ENCODE results near the gene SYT1.

Gene SYT1

DNA sequence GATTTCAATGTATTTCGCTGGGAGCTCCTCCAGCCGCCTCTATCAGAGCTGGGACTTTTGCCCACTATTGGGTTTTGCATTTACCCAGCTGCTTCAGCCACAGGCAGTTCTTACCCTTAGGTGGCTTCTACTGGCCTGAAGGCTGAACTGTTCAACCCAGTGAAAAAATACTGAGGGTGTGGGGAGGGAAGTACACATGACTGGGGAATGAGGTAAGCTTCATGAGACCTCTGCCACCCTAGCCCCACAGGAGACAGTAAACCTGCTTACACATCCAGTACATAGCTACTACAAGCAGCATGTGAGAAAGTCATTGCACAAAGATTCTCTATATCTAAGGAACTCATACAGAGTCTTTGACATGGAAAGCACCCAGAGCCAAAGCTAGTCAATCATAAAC, 411.1 kb downstream of the SYT1 start:
- no peak for DNase-seq (ENCODE audit: low read depth in 2 of 2, low spot score in 1 of 2)

DNA sequence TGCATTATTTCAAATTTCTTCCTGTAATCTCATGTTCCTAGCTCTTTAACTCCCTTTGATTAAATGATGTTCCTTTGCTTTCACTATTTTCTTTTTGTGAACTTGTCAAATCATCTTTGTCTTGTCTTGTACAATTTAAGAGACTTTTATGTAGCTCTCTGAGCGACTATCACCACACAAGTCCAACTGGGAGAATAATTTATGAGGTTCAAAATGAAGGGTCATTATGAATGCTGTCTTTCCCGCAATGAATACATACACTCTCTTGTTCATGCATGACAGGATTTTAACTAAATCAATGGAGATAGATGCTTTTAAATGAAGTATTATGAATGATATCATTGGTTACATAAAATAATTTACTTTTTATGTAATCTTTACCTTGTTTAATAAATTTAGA, 418.8 kb downstream of the SYT1 start:
- no peak for DNase-seq (ENCODE audit: low read depth in 2 of 2, low spot score in 1 of 2)

DNA sequence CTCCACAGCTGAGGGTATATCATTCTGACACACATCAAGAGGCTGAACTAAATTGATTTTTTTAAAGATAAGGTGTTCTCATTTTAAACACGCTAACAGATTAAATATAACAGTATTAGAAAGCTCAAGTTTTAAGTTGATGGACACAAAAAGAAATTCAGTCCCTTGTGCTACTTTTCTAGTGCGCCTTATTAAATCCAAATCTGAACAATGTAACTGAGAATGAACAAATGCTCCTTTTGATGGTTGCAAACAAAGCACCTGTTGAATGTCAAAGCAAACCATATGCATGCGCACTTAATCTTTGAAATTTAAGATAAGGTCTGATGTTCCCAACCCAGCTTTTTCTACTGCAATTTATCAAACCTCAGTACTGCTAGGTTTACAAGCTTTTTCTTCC, 424.3 kb downstream of the SYT1 start:
- DNase-seq (ENCODE audit: low read depth in 2 of 2, low spot score in 1 of 2): no peak

DNA sequence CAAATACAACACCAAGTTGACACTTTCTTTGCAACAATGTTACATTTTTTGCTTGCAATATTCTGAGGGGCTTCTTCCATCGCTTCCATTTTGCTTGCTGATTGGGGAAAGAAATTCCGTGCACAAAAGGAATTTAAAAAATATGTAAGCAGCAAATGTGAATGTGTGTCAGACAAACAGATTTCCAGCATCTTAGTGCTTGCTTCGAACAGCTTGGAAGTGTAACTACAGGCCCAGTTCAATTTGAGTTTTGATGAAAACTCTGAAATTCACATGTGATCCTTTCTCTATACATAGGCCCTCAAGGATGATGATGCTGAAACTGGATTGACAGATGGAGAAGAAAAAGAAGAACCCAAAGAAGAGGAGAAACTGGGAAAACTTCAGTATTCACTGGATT, 427.1 kb downstream of the SYT1 start:
- DNase-seq (ENCODE audit: low read depth in 2 of 2, low spot score in 1 of 2): no peak

DNA sequence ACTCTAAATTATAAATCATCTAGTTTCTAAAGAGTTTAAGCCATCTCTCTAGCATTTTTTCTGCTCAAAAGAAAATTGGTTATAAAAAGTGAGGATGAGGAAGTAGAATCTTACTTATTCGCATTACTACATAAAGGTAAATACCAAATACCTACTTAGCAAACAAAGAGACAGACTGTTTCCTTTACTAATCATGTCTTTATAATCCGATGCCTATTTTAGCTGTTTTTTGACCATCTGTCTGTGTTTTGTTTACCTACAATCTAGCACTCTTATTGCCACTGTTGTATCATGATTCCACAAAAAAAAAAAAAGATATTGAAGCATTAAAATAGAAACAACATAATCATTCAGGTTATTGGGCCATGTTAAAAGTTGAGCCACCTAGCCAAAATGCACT, 430.0 kb downstream of the SYT1 start:
- no peak for DNase-seq (ENCODE audit: low read depth in 2 of 2, low spot score in 1 of 2)

DNA sequence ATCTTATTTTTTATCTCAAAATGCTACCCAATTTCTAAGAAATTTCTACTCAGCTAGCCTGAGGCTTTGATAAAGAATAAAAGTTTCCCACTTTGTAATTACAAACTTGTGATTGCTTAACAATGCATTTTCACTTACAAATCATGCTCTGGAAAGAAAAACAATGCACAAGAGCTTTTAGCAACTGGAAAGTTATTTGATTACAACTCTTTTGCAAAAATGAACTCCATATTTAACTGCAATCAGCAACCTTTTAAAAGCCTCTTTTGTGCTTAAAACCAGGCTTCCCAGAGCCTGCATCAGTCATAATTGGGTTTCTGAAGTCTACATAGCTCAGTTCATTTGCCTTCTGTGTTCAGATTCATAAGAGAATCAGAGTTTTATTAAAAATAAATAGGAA, 431.0 kb downstream of the SYT1 start:
- DNase-seq (ENCODE audit: low read depth in 2 of 2, low spot score in 1 of 2): no peak

DNA sequence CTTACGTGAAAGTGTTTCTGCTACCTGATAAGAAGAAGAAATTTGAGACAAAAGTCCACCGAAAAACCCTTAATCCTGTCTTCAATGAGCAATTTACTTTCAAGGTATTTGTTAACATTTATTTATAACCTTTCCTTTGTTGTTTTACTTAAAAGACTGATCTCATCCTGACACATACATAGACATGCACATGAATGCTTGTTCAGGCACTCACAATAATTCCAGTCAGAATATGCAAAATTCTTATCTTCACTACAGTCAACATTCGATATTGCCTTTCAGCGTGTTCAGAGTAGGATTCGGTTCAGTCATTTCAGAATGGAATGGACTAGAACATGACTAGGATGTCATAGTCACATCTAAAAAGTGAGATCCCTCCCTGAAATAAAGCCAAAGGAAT, 431.6 kb downstream of the SYT1 start:
- no peak for DNase-seq (ENCODE audit: low read depth in 2 of 2, low spot score in 1 of 2)

DNA sequence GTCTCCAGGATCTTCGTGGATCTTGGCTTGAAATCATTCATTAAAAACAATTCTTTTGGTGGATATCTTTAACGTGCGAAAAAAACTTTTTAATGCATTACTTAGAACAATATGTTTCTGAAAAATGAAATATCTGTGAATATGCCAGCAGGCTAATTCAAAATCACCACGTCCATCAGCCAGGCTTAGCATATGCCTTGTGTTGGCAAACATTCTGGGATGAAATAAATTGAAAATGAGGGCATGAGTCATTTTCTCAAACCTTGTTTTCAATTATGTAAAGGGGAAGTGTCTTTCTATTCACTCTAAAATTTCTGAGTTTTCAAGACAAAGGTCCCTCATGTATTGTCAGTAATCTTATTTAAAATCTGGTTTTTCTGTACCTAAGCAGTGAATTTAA, 432.3 kb downstream of the SYT1 start:
- no peak for DNase-seq (ENCODE audit: low read depth in 2 of 2, low spot score in 1 of 2)

DNA sequence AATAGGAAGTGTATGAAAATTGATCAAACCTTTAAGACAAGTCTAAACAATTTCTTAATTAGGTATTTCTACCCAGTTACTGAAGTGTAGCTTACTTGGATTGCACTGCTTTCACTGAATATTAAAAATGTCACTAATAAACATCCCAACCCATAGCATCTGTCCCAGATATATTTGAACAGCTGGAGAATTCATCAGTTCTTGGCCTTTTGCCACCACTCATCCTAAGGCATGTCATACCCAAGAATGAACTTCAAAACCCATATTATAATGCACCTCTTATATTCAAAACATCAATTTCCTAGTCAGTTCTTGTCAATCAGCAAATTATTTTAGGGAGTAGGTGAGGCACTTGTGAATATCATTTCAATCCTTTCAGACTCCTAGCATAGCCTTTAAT, 433.9 kb downstream of the SYT1 start:
- no peak for DNase-seq (ENCODE audit: low read depth in 2 of 2, low spot score in 1 of 2)

DNA sequence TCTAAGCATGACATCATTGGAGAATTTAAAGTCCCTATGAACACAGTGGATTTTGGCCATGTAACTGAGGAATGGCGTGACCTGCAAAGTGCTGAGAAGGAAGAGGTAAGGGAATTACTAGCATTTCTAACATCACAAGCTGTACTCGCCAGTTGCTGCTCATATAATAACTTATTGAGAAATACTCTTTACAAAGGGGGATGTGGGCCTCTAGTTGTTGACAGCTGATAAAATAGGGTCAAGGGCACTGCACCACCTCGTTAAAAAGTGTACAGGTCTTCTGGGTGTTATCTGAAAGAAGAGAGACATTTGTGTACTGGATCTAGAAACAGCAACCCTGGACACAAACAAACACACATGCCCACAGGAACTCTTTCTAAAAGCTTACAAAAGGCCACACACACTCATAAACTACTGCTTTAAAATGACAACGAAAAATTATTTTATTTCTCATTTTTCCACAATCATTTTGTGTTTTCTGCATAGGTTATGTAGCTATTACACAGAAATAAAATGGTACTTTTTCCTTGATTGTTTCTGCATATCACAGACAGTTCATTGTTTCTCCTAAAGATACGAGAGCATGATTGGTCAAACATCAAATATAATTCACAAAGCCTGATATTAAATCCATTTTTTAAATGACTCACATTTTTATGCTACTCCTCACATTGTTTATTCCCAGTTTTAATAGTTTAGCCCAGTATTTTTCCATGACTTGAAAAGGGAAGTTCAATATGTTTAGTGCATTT, 435.0 kb downstream of the SYT1 start:
- no peak for DNase-seq (ENCODE audit: low read depth in 2 of 2, low spot score in 1 of 2)

DNA sequence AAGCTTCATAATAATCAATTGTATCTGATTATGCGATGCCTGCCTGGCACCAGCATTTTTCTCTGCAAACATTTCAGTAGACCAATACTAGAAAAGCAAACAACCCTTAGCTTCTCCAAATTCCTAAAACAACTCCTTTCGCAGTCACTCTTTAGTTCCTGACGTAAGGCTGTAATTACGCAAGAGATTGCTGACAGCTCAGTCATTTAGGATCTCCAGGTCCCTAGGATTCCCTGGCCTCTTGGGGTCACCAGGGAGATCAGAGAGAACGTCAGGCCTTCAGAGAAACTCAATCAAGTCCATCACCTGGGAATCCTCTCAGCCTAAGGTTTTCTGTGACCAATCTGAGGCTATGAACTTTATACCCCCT, 435.6 kb downstream of the SYT1 start:
- DNase-seq (ENCODE audit: low read depth in 2 of 2, low spot score in 1 of 2): no peak

DNA sequence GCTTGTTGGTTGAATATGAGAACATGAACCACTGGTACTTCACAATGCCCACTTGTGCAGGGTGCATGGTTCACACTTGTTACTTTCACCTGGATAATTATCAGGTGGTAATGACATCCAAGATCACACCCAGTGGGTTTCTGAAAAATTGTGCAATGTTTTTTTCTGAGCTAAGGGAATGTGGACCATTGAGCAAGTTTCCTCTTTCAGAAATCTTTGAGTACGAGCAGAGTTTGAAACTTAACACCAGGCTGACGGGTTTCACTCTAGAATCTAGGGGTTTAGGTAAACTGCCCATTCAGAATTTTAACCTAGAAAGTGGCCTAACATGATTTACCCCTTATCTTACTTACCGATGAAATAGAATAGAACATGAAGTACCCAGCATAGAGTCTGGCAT, 436.6 kb downstream of the SYT1 start:
- no peak for DNase-seq (ENCODE audit: low read depth in 2 of 2, low spot score in 1 of 2)

DNA sequence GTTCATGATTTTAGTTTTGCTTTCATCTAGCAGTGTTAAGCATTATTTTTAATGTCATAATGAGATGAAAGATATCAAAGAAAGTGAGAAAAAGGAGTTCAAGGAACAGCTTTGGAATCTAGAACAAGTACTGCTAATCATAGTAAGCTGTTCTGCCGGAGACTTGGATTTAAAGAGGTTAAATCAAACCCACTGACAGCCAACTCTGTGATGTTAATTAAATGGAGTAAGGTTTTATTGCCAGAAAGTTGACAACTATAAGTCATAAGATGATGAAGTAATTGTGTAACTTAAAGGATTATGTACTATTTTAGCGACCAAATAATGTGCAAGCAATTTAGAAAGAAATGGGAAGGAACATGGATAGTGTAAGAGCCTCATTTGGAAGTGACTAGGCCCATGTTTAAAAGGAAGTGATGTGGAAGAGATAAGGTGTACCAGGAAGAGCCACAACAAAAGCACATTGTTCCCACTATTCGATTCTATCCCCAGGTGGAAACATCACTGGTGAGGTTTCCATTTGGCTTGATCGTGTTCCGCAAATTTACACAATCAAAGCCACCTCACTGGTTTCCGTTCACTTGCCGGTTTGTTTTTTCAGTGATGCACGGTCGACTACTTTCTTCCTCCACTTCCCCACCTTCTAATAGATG, 437.7 kb downstream of the SYT1 start:
- no peak for DNase-seq (ENCODE audit: low read depth in 2 of 2, low spot score in 1 of 2)

DNA sequence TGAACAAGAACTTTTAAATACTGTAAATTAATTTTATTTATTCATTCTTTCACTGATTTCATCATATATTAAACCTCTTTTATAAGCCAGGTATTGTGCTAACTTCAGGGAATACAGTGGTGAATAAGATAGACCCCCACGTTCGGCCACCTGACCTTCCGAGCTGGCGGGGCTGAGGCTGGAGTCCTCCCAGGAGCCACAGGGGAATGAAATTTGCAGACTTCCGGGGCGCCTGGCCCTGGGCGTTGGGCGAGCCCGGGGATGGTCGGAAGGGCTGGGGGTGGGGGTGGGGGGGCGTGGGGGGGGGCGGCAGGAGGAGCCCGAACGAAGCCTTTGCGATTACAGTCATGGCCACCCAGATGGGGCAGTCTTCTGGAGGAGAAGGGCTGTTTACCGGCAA, 442.8 kb downstream of the SYT1 start:
- DNase-seq (ENCODE audit: low read depth in 2 of 2, low spot score in 1 of 2): no peak

DNA sequence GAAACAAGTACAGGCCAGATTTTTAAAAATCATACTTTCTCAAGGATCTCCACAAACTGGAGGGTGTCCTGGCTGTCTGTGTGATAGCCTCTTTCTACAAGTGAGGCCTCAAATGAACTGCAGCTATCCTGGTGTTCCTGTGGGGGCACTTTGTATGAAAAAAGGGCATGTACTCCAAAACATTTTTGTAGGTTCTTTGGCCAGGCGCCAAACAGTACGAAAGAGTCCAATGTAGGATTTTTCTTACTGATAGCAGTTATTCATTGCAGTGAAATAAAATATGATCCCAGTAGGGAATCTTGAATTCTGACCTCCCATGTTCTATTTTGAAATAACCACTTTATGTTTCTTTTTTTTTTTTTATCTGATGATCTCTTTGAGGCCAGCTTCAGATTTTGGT, 444.5 kb downstream of the SYT1 start:
- no peak for DNase-seq (ENCODE audit: low read depth in 2 of 2, low spot score in 1 of 2)

DNA sequence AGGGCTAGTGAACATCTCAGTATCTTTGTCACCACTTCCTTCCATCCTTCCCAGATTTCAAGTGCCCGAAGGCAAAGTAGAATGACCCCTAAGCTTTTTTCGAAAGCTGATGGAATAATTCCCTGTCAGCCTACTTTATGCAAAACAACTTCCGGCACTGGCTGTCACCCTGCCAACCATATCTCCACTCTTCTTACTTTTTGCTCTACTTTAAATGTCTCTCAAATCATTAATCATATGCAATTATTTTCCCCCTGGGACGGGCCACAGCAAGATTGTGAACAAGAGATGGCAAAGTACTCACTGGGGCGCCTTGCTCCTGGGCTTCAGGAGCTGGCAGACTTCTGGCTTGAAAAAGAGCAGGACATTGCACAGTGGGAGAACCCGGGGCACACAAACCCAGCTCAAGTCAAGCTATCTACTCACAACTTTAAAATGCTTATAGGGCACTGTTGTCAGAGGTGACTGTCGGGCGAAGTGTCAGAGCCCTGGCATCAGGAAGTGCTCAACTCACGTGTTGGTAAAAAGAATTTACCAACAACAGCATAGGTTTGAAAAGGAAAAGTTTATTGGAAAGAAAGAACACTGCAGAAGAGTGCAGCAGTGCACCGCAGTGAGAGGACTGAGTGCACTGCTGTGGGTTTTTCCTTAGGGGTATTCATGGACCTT, 452.7 kb downstream of the SYT1 start:
- no peak for DNase-seq (ENCODE audit: low read depth in 2 of 2, low spot score in 1 of 2)

DNA sequence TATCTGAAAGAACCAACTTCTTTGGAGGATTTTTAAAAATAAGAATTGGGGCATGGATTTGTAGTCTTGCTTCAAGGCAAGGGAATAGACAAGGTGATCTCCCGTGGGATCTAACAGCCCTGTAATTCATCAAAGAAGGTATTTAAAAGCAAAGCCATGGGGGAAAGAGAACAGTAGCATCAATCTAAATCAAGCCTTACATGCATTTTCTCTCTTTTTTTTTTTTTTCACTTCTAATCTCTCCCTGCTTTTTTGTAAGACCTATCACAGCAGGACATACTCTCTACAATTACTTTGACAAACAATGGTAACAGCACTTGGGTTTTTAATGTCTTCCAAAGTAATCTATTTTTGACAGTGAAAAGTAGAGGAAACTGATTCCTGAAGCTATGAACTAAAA, 458.3 kb downstream of the SYT1 start:
- DNase-seq (ENCODE audit: low read depth in 2 of 2, low spot score in 1 of 2): no peak

DNA sequence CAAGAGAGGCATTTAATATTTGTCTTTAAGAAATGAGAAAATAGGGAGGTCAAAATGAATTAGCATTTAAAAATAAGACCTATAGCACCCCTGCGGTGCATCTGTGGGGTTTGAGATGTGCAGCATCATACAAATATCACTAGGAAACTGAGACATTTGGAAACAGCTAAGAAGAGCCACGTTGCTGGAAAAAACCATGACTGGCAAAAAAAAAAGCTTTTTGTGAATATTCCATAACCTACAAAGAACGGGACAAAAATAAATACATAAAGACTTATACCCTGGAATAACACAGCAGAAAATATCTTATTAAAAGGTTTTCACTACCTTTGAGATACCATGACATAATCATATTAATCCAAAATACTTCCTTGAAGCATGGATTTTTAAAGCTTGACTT, 460.0 kb downstream of the SYT1 start:
- no peak for DNase-seq (ENCODE audit: low read depth in 2 of 2, low spot score in 1 of 2)

DNA sequence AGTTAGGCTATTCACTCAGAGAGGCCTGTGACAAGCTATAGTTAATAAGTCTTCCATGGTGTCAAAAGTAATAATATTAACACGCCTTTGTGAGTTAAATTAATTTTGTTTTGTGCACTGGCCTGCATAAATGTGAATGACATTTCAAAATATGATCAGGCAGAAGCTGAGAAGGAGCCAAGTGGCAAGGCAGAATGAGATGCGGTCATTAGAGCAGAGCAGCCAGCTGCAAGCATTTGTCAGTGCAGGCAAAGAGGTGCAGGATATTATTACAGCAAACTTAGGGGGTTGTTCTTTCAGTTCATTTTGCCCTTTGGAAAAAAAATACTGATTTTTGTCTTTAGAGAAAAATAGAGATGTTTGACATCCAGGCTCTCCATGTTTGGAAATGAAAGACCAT, 461.6 kb downstream of the SYT1 start:
- no peak for DNase-seq (ENCODE audit: low read depth in 2 of 2, low spot score in 1 of 2)

DNA sequence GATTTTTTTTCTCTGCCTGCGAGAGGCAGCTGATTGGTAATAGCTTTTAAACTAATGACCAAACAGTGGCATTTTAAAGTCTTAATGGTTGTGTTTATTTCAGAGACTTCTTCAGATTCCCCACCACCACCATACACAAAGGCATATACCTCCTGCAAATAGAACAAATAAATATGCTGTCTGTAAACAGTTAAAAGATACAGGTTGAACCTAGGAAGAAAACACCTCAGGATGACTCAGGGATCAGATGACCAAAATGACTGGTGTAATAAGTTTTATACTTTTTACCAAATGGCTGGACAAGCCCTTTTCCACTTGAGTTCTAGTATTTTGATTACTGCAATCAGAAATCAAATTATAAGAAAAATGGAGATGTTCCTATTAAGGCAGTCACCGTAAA, 462.1 kb downstream of the SYT1 start:
- no peak for DNase-seq (ENCODE audit: low read depth in 2 of 2, low spot score in 1 of 2)

DNA sequence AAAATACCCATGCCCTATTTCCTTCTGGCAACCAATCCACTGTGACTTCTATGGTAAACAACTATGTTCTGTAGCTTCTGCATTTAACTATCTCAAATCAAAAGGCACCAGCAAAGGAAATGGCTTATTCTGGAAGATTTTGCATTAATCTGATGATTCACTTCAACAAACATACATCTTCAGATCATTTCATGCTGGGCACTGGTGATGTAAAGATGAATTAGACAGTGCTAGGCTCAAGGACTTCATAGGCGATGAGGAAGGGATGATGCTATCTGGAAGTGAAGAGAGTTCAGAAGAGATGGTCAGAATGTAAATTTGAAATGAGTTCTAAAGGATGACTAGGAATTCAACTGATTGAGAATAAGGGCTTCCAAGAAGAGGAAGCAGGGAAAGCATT, 462.9 kb downstream of the SYT1 start:
- DNase-seq (ENCODE audit: low read depth in 2 of 2, low spot score in 1 of 2): no peak

DNA sequence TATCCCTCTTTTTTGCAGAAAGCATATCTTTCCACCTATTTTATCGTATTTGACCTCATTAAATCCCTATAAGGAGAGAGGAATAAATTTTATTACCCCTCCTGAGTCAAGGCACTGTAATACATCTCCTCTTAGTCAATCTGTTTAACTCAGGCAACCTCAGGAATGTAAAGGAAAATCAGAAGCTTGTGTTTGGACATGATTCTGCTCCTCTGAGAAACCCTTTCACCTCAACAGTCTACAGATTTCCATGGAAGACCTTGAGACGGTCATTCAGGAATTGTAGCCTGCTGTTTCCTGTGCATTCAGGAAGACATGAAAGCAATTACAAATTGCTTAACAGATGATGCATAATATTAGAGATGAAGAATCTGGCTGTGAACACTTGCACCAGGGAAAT, 465.4 kb downstream of the SYT1 start:
- DNase-seq (ENCODE audit: low read depth in 2 of 2, low spot score in 1 of 2): no peak

DNA sequence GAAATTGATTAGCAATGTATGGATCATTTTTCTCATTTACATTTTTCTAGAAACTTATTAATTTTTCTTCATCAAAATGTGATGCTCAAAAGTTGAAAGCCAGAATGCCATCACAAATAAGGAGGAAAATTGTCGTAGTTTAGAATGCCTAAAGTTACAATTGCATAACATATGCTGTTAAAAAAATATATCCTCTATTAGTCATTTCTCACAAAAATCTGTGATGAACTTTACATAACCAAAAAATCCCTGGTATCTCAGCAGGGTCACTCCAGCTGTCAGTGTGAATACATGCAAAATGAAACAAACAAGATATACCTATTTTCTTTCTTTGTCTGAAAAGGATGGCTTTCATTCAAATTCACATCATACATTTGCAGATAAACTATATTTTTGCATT, 467.3 kb downstream of the SYT1 start:
- DNase-seq (ENCODE audit: low read depth in 2 of 2, low spot score in 1 of 2): no peak

All from stimulated activated CD8-positive, alpha-beta memory T cell treated with anti-CD3 and anti-CD28 coated beads, Interleukin-4, amount 100 ng/mL, for 4 hours (primary cell).